ENCODE measurements around the gene CCDC170. TPM values are rescaled to one million over a fixed set of nuclear protein-coding genes. Genes with fewer than 3 reads are reported as not detected.

CCDC170 gene
- total and polyA plus RNA-seq, 4 donors: 0.37 to 0.59 (median 0.45) TPM

- WGBS: 98% methylated on average over 4 of the region's 4 CpGs
- no peaks in the 10 kb centered on the region for H3K36me3 ChIP-seq (ENCODE audit: control insufficient read depth in 4 of 4, insufficient read depth in 3 of 4, low read depth in 1 of 4, low read length in 3 of 4)
- no peaks in the 10 kb centered on the region for H3K9me3 ChIP-seq (ENCODE audit: control insufficient read depth in 4 of 4, low read length in 3 of 4)
- TF ChIP-seq JUND (IDR thresholded peaks at IDR 0.05) (peak in 1 of 2 donors; percentile 16), RAD21 (IDR thresholded peaks at IDR 0.05) (no peak), SP1 (IDR thresholded peaks at IDR 0.05) (no peak), MAX (IDR thresholded peaks at IDR 0.05) (no peak)
- no peak overlapping the region for H3K27ac ChIP-seq (ENCODE audit: low read depth in 1 of 2, low read length in 2 of 2)
- DNase-seq (ENCODE audit: low spot score): no peak
- H3K27me3 ChIP-seq (ENCODE audit: control insufficient read depth in 4 of 4, insufficient read depth in 4 of 4, low read length in 3 of 4): no peaks in the 10 kb centered on the region
- H3K4me3 ChIP-seq (ENCODE audit: low read depth in 1 of 3, low read length in 3 of 3): no peak overlapping the region
- H3K4me1 ChIP-seq (ENCODE audit: control insufficient read depth in 4 of 4, insufficient read depth in 4 of 4, low read length in 3 of 4): peaks cover 0 to 8% (median 7%) of the 10 kb centered on the region in 4 donors
- H3K9ac ChIP-seq (ENCODE audit: low read depth in 1 of 2, low read length in 2 of 2): no peak overlapping the region
Measured at GRCh38 chr6:151502499-151502898, 8.7 kb downstream of the CCDC170 start.

- no peak overlapping the region for H3K4me3 ChIP-seq (ENCODE audit: low read depth in 1 of 3, low read length in 3 of 3)
- H3K27ac ChIP-seq (ENCODE audit: low read depth in 1 of 2, low read length in 2 of 2): no peak overlapping the region
- TF ChIP-seq SP1 (IDR thresholded peaks at IDR 0.05): no peak
- TF ChIP-seq ZBTB33 (IDR thresholded peaks at IDR 0.05): no peak
- TF ChIP-seq HNF4A (conservative IDR thresholded peaks at IDR 0.05): no peak
- TF ChIP-seq TAF1 (conservative IDR thresholded peaks at IDR 0.05): no peak
- no peak overlapping the region for H3K9ac ChIP-seq (ENCODE audit: low read depth in 1 of 2, low read length in 2 of 2)
- no peaks in the 10 kb centered on the region for H3K9me3 ChIP-seq (ENCODE audit: control insufficient read depth in 4 of 4, low read length in 3 of 4)
- no peaks in the 10 kb centered on the region for H3K27me3 ChIP-seq (ENCODE audit: control insufficient read depth in 4 of 4, insufficient read depth in 4 of 4, low read length in 3 of 4)
- no peaks in the 10 kb centered on the region for H3K36me3 ChIP-seq (ENCODE audit: control insufficient read depth in 4 of 4, insufficient read depth in 3 of 4, low read depth in 1 of 4, low read length in 3 of 4)
- H3K4me1 ChIP-seq (ENCODE audit: control insufficient read depth in 4 of 4, insufficient read depth in 4 of 4, low read length in 3 of 4): no peaks in the 10 kb centered on the region
- WGBS: 87% methylated on average over 2 of the region's 2 CpGs
- DNase-seq (ENCODE audit: low spot score): no peak
Measured at GRCh38 chr6:151506761-151507160, 12.9 kb downstream of the CCDC170 start.

- TF ChIP-seq GABPA (IDR thresholded peaks at IDR 0.05 in 1 of 2, conservative IDR thresholded peaks at IDR 0.05 in 1 of 2) (no peak), ZBTB33 (IDR thresholded peaks at IDR 0.05) (no peak), SP1 (IDR thresholded peaks at IDR 0.05) (no peak), RXRA (IDR thresholded peaks at IDR 0.05) (no peak), NR2F2 (IDR thresholded peaks at IDR 0.05) (no peak), FOXA2 (IDR thresholded peaks at IDR 0.05) (no peak), MAX (IDR thresholded peaks at IDR 0.05) (no peak), CTCF (IDR thresholded peaks at IDR 0.05; ENCODE audit: low read depth, low read length, missing input control) (no peak), HNF4A (conservative IDR thresholded peaks at IDR 0.05) (no peak)
Measured at GRCh38 chr6:151509048-151509447, 15.2 kb downstream of the CCDC170 start.

More at GRCh38 chr6:151509048-151509447, 15.2 kb downstream of the CCDC170 start:
- Histone ChIP-seq H3K27ac (ENCODE audit: low read depth in 1 of 2, low read length in 2 of 2) (no peak overlapping the region), H3K9ac (ENCODE audit: low read depth in 1 of 2, low read length in 2 of 2) (no peak overlapping the region), H3K27me3 (ENCODE audit: control insufficient read depth in 4 of 4, insufficient read depth in 4 of 4, low read length in 3 of 4) (no peaks in the 10 kb centered on the region), H3K9me3 (ENCODE audit: control insufficient read depth in 4 of 4, low read length in 3 of 4) (no peaks in the 10 kb centered on the region), H3K4me3 (ENCODE audit: low read depth in 1 of 3, low read length in 3 of 3) (no peak overlapping the region), H3K4me1 (ENCODE audit: control insufficient read depth in 4 of 4, insufficient read depth in 4 of 4, low read length in 3 of 4) (no peaks in the 10 kb centered on the region), H3K36me3 (ENCODE audit: control insufficient read depth in 4 of 4, insufficient read depth in 3 of 4, low read depth in 1 of 4, low read length in 3 of 4) (no peaks in the 10 kb centered on the region)
- 82% methylated on average over 2 of the region's 2 CpGs for WGBS
- DNase-seq (ENCODE audit: low spot score): no peak
